NCI-H510A (cell line): ENCODE measurements around the gene SELL.
"Not testable (repeated sequence)": the region's sequence is repeated elsewhere in the genome, so short reads cannot be mapped to it uniquely, and the experiment has no call there.

ENCODE experiments used
- DNase-seq: peaks from one replicate; lab custom pipeline; 2025; lab: John Stamatoyannopoulos, UW

Gene SELL

GRCh38 chr1:169711469-169712308 is at the start of gene SELL:
Gene SELL, minus strand, starts transcription at chr1:169711620. Its CDS starts 122 bp downstream, at chr1:169711498.
- DNase-seq = peak; percentile 2

- no peak for DNase-seq
These were observed 47.6 kb upstream of the SELL start for GRCh38 chr1:169759038-169759437.

GRCh38 chr1:169753549-169753948 is 42.1 kb upstream of the SELL start:
- no peak for DNase-seq

GRCh38 chr1:169750041-169750440 is 38.6 kb upstream of the SELL start:
- no peak for DNase-seq

GRCh38 chr1:169746550-169746949 is 35.1 kb upstream of the SELL start:
- DNase-seq = no peak

GRCh38 chr1:169745015-169745861 is 33.8 kb upstream of the SELL start:
- no peak for DNase-seq

- no peak for DNase-seq
These were observed 30.4 kb upstream of the SELL start for GRCh38 chr1:169741666-169742394.

GRCh38 chr1:169739980-169740379 is 28.6 kb upstream of the SELL start:
- no peak for DNase-seq

GRCh38 chr1:169733924-169734323 is 22.5 kb upstream of the SELL start, which contains the start of gene SELE:
Gene SELE, minus strand, starts transcription at chr1:169734079. Its CDS starts 467 bp downstream, at chr1:169733612.
- no peak for DNase-seq

- no peak for DNase-seq
These were observed 20.0 kb upstream of the SELL start for GRCh38 chr1:169731446-169731845.

- DNase-seq = no peak
These were observed 18.6 kb upstream of the SELL start for GRCh38 chr1:169729991-169730390.

GRCh38 chr1:169727307-169727706 is 15.9 kb upstream of the SELL start:
- DNase-seq = no peak

- DNase-seq = no peak
These were observed 15.4 kb upstream of the SELL start for GRCh38 chr1:169726851-169727250.

GRCh38 chr1:169725930-169726329 is 14.5 kb upstream of the SELL start:
- DNase-seq = no peak

- DNase-seq = no peak
These were observed 12.7 kb upstream of the SELL start for GRCh38 chr1:169724168-169724567.

GRCh38 chr1:169723763-169724162 is 12.3 kb upstream of the SELL start:
- no peak for DNase-seq

GRCh38 chr1:169722779-169723178 is 11.4 kb upstream of the SELL start:
- DNase-seq = no peak

- DNase-seq = not testable (repeated sequence)
These were observed 3.7 kb upstream of the SELL start for GRCh38 chr1:169715100-169715499.

GRCh38 chr1:169713090-169713489 is 1.7 kb upstream of the SELL start:
- not testable (repeated sequence) for DNase-seq

GRCh38 chr1:169712309-169712631 is 850 bp upstream of the SELL start:
- DNase-seq = no peak

- no peak for DNase-seq
These were observed 2.8 kb downstream of the SELL start for GRCh38 chr1:169708647-169709046.

- DNase-seq = no peak
These were observed 3.4 kb downstream of the SELL start for GRCh38 chr1:169707912-169708604.
